HG03520 (cell line): ENCODE results near the gene LIMCH1.
"Not testable (repeated sequence)": the region's sequence is repeated elsewhere in the genome, so short reads cannot be mapped to it uniquely, and the experiment has no call there.

ENCODE experiments used
- ATAC-seq: cut with Tn5 transposase; IDR thresholded peaks from one replicate; pipeline ENCODE4 v1.9.1; 2021; ENCODE audit warnings: mild to moderate bottlenecking, moderate library complexity; ENCODE audit not compliant: unreplicated experiment

The LIMCH1 gene

GRCh38 chr4:41538017-41538733, at the start of gene LIMCH1:
Gene LIMCH1, plus strand, starts transcription at chr4:41538157. Its CDS starts 67,839 bp downstream, at chr4:41605996.
- no peak for ATAC-seq

GRCh38 chr4:41491081-41491576, 46.8 kb upstream of the LIMCH1 start:
- not testable (repeated sequence) for ATAC-seq

GRCh38 chr4:41496977-41497376, 41.0 kb upstream of the LIMCH1 start:
- ATAC-seq: no peak

DNA sequence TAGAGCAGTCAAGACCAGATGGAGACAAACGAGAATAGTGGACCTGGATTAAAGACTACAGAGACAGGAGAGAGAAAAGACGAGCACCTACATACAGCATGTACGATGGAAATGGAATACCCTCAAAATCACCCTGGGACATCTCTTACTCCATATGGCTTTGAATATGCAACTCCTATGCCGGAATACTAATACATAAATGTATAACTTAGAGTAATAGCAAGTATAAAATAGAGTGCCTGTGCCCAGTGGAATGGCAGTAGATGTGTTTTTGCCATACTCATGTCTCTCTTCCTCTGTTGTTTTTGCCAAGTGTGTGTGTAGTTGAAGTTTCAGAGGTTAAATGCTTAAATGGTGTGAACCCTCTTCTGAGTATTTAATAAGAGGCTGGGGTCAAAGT, 39.8 kb upstream of the LIMCH1 start:
- no peak for ATAC-seq

DNA sequence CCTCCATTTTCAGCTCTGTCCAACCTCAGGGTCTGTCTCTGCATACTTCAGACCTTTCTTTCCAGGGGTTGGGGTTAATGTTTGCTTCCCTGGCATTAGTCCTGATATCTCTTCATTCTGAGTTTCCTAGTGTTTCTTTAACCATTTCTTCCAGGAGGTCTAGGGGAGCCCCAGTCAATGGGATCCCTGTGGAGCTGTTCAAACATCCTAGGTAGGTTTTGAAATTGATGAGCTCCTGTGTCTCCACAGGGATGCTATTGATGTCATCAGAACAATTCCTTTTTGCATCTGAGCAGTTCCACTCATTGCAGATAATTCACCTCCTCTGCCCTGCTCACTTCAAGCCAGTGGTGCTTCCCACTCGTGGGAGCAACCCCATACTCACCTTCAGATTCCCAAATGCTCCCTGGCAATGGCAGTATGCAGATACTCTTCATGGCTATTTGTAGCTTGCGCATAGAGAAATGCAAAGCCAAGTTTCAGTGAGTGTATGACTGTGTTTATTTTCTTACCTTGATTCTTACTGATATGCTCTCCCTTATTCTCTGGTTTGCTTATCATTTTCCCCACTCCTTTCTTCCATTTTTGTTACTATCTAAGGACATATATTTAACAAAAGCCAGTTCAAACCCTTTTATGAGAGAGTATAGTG, 33.7 kb upstream of the LIMCH1 start:
- no peak for ATAC-seq

DNA sequence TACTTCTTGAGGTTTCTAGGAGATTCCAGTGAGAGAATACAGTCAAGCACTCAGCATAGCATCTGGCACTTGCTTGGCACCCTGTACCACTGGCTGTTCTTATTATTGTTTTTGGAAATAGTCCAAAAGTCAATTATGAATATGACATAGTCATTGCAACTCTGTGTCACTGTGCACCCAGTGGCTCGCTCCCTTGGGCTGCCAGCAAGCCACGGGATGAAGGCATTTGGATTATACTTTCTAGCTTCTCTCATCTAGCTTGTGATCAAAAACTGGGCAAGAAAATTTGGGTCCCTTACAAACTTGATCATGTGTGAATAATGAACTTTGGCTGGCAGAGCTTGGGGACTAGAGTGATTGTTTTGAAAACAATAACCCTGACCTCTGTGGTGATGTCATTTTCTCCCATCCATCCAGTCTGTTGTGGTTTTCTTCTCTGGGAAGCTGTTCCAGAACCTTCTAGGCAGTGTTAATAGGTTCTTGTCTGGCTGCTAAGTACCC, 32.7 kb upstream of the LIMCH1 start:
- no peak for ATAC-seq

- ATAC-seq: no peak
Observed at GRCh38 chr4:41506130-41506529, 31.8 kb upstream of the LIMCH1 start.

DNA sequence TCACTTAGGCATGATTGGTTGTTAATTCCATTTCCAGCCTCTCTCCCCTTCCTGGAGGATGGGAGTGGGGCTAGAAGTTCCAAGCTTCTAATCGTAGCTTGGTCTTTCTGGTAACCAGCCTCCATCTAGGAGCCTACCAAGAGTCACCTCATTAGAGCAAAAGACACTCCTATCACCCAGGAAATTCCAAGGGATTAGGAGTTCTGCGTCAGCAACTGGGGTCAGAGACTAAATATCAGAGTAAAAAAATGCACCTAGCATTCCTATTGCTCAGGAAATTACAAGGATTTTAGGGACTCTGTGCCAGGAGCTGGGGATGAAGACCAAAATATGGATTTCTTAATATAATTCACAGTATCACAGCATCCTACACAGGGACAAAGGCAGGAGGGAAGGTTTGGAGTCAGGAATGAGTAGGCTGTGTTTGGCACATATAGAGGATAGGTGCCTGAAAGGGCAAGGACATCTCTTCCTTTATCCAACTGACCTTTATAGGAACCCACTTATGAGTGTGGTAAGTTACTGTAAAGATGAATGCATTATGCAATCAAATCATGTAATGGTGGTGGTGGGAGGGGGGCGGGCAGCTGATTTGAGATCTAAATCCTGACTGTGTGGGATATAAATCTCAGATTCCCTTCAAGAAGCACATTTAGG, 30.5 kb upstream of the LIMCH1 start:
- ATAC-seq: no peak

- no peak for ATAC-seq
Observed at GRCh38 chr4:41509451-41509866, 28.5 kb upstream of the LIMCH1 start.

DNA sequence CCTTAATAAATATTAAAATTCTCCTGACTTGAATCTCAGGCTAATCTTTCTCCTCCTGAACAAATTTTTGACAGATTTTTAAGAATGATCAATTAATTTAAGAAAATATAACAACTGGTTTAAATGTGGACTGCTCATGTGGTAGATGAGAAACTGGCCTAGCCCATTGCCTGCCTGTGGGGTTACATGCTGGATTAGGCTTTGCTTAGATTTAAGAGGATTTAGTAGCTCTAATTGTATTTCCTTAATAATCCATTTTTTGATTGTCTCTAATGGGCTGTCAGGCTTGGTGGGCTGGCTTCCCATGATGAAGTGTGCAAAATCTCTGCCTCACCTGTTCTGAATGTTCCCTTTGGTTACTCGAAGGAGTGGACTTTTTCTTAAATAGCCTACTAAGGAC, 27.8 kb upstream of the LIMCH1 start:
- no peak for ATAC-seq

DNA sequence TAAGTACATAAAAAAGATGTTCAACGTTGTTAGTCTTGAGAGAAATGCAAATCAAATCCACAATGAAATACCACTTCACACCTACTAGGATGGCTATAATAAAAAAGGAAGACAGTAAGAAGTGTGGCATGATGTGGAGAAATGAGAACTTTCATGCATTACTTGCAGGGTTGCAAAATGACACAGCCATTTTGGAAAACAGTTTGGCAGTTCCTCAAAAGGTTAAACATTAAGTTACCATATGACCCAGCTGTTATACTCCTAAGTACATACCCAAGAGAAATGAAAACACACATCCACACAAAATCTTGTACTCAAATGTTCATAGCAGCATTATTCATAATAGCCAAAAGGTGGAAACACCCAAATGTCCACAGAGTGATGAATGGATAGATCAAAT, 25.8 kb upstream of the LIMCH1 start:
- ATAC-seq: no peak

DNA sequence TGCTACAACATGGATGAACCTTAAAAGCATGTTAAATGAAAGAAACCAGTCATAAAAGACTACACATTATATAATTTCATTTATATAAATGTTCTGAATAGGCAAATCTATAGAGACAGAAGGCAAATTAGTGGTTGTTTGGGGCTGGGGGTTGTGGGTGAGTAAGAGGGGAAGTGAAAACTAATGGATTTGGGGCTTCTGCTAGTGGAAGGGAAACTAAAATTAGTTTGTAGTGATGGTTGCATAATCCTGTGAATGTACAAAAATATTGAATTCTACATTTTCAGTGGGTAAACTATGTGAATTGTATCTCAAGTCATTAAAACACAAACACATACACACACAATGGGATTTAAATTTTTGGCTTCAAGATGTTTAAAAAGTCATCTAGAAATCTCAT, 25.4 kb upstream of the LIMCH1 start:
- ATAC-seq: no peak

- ATAC-seq: no peak
Observed at GRCh38 chr4:41514169-41514568, 23.8 kb upstream of the LIMCH1 start.

DNA sequence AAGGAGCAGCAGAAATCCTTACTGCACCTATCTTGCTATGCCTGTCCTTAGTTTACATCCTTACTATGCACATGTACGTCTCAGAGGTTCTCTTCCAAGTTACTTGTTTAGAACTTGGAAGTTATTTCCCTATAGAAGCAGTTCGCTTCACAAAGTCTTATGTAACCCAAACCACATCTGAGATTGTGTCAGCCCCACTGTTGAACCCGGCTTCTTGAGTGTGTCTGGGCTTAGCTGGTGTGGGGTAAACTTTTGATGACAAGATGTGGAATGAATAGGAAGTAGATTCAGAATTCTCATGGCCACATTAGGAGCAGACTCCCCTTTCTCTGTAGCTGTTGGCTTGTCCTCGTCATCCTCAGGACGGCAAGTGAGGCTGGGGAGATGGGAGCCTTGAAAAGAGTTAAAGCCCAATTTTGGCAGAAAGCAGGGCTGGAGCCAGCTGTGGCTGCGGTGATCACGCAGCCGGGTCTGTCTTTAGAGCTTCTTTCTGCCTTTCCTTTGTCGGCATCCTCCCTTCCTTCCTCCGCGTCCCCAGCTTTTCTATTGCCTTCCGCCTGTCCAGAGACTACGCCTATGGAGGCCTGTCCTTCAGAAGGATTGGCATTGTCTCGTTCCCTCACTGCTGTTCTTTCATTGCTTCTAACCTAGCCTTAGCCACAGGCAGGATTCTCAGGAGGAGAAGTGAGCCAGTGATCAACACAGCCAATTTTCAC, 23.0 kb upstream of the LIMCH1 start:
- no peak for ATAC-seq

GRCh38 chr4:41517121-41517520, 20.8 kb upstream of the LIMCH1 start:
- ATAC-seq: no peak

- ATAC-seq: no peak
Observed at GRCh38 chr4:41517747-41518146, 20.2 kb upstream of the LIMCH1 start.

- ATAC-seq: no peak
Observed at GRCh38 chr4:41524425-41524824, 13.5 kb upstream of the LIMCH1 start.

- no peak for ATAC-seq
Observed at GRCh38 chr4:41525129-41525528, 12.8 kb upstream of the LIMCH1 start.

- no peak for ATAC-seq
Observed at GRCh38 chr4:41526628-41527027, 11.3 kb upstream of the LIMCH1 start.

DNA sequence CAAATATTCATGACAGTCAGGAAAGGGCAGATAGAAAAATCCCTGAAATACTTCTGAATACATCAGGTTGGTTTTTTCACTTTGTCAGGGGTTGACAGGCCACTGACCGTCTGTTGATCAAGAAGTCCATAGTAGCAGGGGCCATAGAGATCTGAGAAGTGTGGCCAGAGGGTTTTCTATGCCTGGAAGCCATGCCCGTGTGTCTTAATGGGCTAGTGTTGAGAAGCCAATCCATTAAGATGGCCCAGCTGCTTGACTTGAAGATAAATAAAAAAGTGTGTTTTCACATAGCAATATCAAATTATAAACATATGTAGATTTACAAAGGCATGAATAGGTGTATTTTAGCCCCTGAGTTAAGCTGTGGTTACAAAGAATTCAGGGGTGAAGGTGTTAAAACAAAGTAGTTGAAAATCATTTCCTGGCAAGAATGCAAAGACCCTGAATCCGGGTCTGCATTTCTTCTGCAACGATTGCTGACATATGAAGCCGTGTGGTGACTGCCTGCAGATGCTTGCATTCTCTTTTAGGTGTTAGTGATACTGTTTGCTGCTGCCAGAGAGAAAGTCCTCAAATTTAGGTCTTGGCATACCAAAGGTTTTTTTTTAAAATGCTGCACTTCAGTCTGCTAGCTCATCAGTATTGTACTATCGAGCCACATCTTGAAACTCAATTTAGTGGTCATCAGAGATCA, 9.3 kb upstream of the LIMCH1 start:
- no peak for ATAC-seq

- ATAC-seq: no peak
Observed at GRCh38 chr4:41530741-41531140, 7.2 kb upstream of the LIMCH1 start.
